Osteoblast (primary cell): ENCODE data around the gene KRTAP29-1. TPM values are rescaled to one million over a fixed set of nuclear protein-coding genes. Genes with fewer than 3 reads are reported as not detected.
A peak's percentile ranks its signal among the peaks of the same experiment; 100 is the strongest.

Experiments
- DNase-seq: peaks from one replicate; pipeline ENCODE4 v3.0.0; 2011; ENCODE audit warnings: low spot score, mixed read lengths; ENCODE audit not compliant: insufficient read length; ENCODE audit errors: missing footprints
- H2AFZ ChIP-seq: 2 replicates; pipeline ENCODE4 v1.6.0; 2011; ENCODE audit warnings: mild to moderate bottlenecking, low read length
- H3K27ac ChIP-seq: 2 replicates; pipeline ENCODE4 v1.5.1; 2011; ENCODE audit warnings: mild to moderate bottlenecking, low read depth, low read length, moderate library complexity
- H3K27me3 ChIP-seq: 2 replicates; pipeline ENCODE4 v1.6.0; 2012; ENCODE audit warnings: mild to moderate bottlenecking, control low read depth, inconsistent platforms, low read length, moderate library complexity; ENCODE audit not compliant: insufficient read depth
- H3K36me3 ChIP-seq: 2 replicates; pipeline ENCODE4 v1.5.1; 2011; ENCODE audit warnings: mild to moderate bottlenecking, low read length, control low read depth, moderate library complexity; ENCODE audit not compliant: insufficient read depth
- H3K4me1 ChIP-seq: 2 replicates; pipeline ENCODE4 v1.5.1; 2011; ENCODE audit warnings: mild to moderate bottlenecking, low read length, control low read depth, moderate library complexity; ENCODE audit not compliant: insufficient read depth
- H3K4me2 ChIP-seq: 2 replicates; pipeline ENCODE4 v1.6.0; 2011; ENCODE audit warnings: mild to moderate bottlenecking, low read length; ENCODE audit not compliant: insufficient read depth
- H3K4me3 ChIP-seq: fragments of 200-600 bp; sonication (generic); 3 replicates; pipeline ENCODE4 v1.5.1; 2012; ENCODE audit warnings: mild to moderate bottlenecking, low read length, inconsistent platforms; ENCODE audit not compliant: insufficient read depth
- H3K79me2 ChIP-seq: 2 replicates; pipeline ENCODE4 v1.6.0; 2012; ENCODE audit warnings: mild to moderate bottlenecking, low read length, control low read depth, inconsistent platforms; ENCODE audit not compliant: insufficient read depth
- H3K9me3 ChIP-seq: 2 replicates; pipeline ENCODE4 v1.5.1; 2011; ENCODE audit warnings: low read depth, low read length, control low read depth
- H4K20me1 ChIP-seq: 2 replicates; pipeline ENCODE4 v1.6.0; 2012; ENCODE audit warnings: mild to moderate bottlenecking, low read length, control low read depth; ENCODE audit not compliant: insufficient read depth
- total RNA-seq: library from RNA; depleted of rRNA; stranded (reverse); fragments of >200 nt; gene quantifications from 2 replicates; pipeline ENCODE4 v1.2.3, GENCODE V29; 2012
- TF ChIP-seq, protein P1 (sequence below): IDR thresholded peaks from 2 replicates; pipeline ENCODE4 v1.5.1; 2011; ENCODE audit warnings: mild to moderate bottlenecking, low read depth, low read length, moderate library complexity; ENCODE audit errors: extremely low read depth

Gene KRTAP29-1
- total RNA-seq, 1 donor, result not detected

DNA sequence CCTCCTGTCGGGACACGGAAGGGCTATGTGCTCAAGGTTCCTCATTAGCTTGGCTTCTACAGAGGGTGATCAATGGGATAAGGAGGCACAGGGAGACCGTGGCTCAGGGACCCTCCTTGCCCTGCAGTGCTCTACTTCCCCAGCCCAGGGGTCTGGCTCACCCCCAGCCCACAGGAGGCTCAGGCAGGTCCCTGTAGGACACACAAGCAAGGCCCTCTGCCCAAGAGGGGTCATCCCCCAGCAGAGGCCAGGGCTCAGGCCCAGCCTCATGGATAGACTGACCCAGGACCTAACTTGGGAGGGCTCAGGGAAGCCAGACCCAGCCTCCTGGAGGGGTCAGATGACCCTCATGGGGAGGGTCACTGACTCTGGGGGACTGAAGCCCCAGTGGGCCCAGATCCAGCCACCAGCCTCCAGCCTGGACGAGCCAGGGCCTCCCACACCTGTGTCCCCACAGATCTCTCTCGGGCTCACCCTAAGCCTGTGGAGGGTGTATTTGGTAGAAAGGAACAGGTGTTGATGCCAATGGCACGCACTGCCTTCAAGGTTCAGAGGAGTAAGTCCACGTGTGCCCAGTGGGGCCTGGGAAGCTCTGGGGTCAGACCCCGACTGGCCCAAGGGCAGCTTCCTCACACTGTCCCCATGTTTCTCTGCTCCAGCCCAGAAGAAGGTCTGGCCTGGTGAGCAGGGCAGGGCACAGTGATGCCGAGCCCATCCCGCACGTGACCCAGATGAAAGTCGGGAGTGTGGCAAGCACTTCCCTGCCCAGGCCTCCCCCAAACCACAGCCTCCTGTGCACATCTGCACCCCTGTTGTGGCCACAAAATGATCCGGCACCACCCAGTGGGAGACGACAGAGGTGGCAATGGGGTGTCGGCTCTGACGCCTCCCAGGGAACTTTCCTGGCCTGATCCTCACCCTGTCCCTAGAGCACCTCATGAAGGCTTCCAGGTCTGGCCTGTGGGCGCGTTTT is 23.8 kb upstream of the KRTAP29-1 start:
- Histone ChIP-seq H3K4me2 (no peak overlapping the region), H4K20me1 (no peaks in the 10 kb centered on the region), H3K9me3 (no peaks in the 10 kb centered on the region), H3K79me2 (no peaks in the 10 kb centered on the region), H3K27me3 (no peaks in the 10 kb centered on the region), H3K27ac (no peak overlapping the region), H3K4me1 (no peaks in the 10 kb centered on the region), H3K36me3 (no peaks in the 10 kb centered on the region), H3K4me3 (no peak overlapping the region), H2AFZ (no peak overlapping the region)
- TF ChIP-seq, protein P1, sequence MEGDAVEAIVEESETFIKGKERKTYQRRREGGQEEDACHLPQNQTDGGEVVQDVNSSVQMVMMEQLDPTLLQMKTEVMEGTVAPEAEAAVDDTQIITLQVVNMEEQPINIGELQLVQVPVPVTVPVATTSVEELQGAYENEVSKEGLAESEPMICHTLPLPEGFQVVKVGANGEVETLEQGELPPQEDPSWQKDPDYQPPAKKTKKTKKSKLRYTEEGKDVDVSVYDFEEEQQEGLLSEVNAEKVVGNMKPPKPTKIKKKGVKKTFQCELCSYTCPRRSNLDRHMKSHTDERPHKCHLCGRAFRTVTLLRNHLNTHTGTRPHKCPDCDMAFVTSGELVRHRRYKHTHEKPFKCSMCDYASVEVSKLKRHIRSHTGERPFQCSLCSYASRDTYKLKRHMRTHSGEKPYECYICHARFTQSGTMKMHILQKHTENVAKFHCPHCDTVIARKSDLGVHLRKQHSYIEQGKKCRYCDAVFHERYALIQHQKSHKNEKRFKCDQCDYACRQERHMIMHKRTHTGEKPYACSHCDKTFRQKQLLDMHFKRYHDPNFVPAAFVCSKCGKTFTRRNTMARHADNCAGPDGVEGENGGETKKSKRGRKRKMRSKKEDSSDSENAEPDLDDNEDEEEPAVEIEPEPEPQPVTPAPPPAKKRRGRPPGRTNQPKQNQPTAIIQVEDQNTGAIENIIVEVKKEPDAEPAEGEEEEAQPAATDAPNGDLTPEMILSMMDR, result no peak
- no peak for DNase-seq

DNA sequence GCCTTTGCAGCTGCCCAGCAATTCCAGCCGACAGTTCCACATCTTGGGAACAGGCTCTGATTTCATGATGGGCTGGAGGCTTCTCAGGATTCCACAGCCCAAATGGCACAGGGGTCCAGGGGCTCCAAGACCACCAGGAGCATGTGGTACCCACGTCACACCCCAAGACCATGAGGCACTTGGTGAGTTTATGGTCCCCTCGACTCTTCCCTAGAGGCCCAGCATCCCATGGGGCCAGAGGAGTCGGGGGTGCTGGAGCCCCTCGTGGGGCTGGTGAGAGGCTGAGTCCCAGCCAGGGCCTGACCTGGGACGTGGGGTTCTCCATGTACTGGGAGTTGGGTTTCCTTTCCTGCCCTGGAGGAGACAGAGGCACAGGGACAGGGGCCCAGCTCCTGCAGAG is 23.0 kb upstream of the KRTAP29-1 start:
- TF ChIP-seq, protein P1, result no peak
- H3K4me1 ChIP-seq, result no peaks in the 10 kb centered on the region

GRCh38 chr17:41325126-41325525 is 22.5 kb upstream of the KRTAP29-1 start:
- H3K9me3 ChIP-seq, result no peaks in the 10 kb centered on the region
- H2AFZ ChIP-seq, result no peak overlapping the region
- no peaks in the 10 kb centered on the region for H3K27me3 ChIP-seq
- H3K36me3 ChIP-seq, result no peaks in the 10 kb centered on the region
- H3K4me1 ChIP-seq, result no peaks in the 10 kb centered on the region
- no peak for DNase-seq
- H3K79me2 ChIP-seq, result no peaks in the 10 kb centered on the region
- no peaks in the 10 kb centered on the region for H4K20me1 ChIP-seq
- H3K4me2 ChIP-seq, result no peak overlapping the region
- no peak overlapping the region for H3K27ac ChIP-seq
- no peak overlapping the region for H3K4me3 ChIP-seq
- TF ChIP-seq, protein P1, result no peak

More for the DNA sequence above, 23.0 kb upstream of the KRTAP29-1 start:
- no peak overlapping the region for H3K4me3 ChIP-seq
- no peaks in the 10 kb centered on the region for H3K27me3 ChIP-seq
- no peaks in the 10 kb centered on the region for H3K36me3 ChIP-seq
- H4K20me1 ChIP-seq, result no peaks in the 10 kb centered on the region
- H3K4me2 ChIP-seq, result no peak overlapping the region
- no peak for DNase-seq
- H3K9me3 ChIP-seq, result no peaks in the 10 kb centered on the region
- H3K27ac ChIP-seq, result no peak overlapping the region
- no peak overlapping the region for H2AFZ ChIP-seq
- no peaks in the 10 kb centered on the region for H3K79me2 ChIP-seq

DNA sequence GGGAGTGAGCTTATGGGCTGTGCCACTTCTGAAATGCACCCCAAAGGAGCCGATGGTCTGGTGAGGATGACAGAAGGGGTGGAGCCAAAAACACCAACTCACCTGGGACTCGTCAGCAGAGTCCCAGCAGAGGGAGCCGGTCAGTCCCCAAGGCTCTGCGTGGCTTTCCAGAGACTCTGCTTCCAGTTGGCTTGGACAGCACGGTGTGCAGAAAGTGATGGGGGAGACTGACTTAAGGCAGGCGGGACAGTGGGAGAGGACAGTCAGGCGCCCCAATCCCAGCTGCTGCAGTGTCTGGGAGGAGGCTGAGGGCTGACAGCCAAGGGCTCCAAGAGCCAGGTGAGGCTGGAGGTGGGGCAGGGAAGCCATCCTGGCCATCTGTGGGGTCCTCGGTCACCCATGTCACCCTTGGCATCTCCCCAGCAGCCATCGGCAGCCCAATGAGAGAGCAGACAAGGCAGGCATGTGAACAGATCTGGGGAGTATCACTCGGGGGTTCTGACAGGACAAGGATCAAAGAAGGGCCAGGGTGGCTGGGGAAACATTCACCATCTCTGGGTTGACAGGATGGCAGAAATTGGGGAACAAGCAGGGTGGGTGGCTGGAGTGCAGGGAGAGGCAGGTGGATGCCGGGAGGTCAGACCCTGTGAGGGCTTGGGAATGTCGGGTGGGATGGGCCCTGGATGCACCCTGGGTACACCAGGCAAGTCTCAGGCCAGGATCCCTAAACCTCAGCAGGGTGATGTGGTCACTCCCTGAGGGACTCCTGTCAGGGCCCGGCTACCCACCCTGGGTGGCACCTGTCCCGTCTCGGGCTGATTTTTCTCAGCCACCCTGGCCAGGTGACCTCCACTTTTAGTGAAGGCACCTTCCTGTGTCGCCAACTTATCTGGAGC is 21.8 kb upstream of the KRTAP29-1 start:
- TF ChIP-seq, protein P1, result peak; percentile 19
- no peak overlapping the region for H2AFZ ChIP-seq

More for the DNA sequence above, 21.8 kb upstream of the KRTAP29-1 start:
- no peaks in the 10 kb centered on the region for H3K36me3 ChIP-seq
- no peaks in the 10 kb centered on the region for H3K79me2 ChIP-seq
- DNase-seq, result no peak
- H3K4me1 ChIP-seq, result no peaks in the 10 kb centered on the region
- H3K27me3 ChIP-seq, result no peaks in the 10 kb centered on the region
- no peak overlapping the region for H3K27ac ChIP-seq
- no peaks in the 10 kb centered on the region for H4K20me1 ChIP-seq
- H3K9me3 ChIP-seq, result no peaks in the 10 kb centered on the region
- no peak overlapping the region for H3K4me3 ChIP-seq
- no peak overlapping the region for H3K4me2 ChIP-seq
